Activated B cell treated with CpG ODN at 0.5 μM for 24 hours (primary cell): ENCODE data around the gene DMRTB1. TPM values are rescaled to one million over a fixed set of nuclear protein-coding genes. Genes with fewer than 3 reads are reported as not detected.

Source experiments
- ATAC-seq: fragments of 200-7000 bp; cut with Tn5 transposase; one replicate; pipeline ENCODE4 v1.10.0; 2021; ENCODE audit warnings: low read depth, mild to moderate bottlenecking, moderate library complexity
- CTCF ChIA-PET: fragments of 350-600 bp; sonication (Branson Sonifier 250); formaldehyde crosslinking; loops from one replicate; lab custom pipeline; 2021; ENCODE audit warnings: antibody characterized with exemption; lab: Charles Lee
- POLR2A ChIA-PET: fragments of 350-600 bp; sonication (Branson Sonifier 250); formaldehyde crosslinking; loops from one replicate; lab custom pipeline; 2021; ENCODE audit warnings: antibody characterized with exemption; lab: Charles Lee
- DNase-seq: peaks from one replicate; pipeline ENCODE4 v3.0.0; 2022
- H3K27ac Mint-ChIP-seq: one replicate; pipeline ENCODE4 v1.8.0; 2020; ENCODE audit warnings: mixed read lengths
- H3K27me3 Mint-ChIP-seq: one replicate; pipeline ENCODE4 v1.8.0; 2021; ENCODE audit warnings: mixed read lengths
- H3K36me3 Mint-ChIP-seq: one replicate; pipeline ENCODE4 v1.8.0; 2021; ENCODE audit warnings: low read depth, mixed read lengths
- H3K4me1 Mint-ChIP-seq: one replicate; pipeline ENCODE4 v1.8.0; 2021; ENCODE audit warnings: mixed read lengths
- H3K4me3 Mint-ChIP-seq: one replicate; pipeline ENCODE4 v1.8.0; 2020; ENCODE audit warnings: mild to moderate bottlenecking, mixed read lengths
- H3K9me3 Mint-ChIP-seq: one replicate; pipeline ENCODE4 v1.8.0; 2020; ENCODE audit warnings: mixed read lengths
- CTCF ChIP-seq: fragments of 200-600 bp; IDR thresholded peaks from one replicate; pipeline ENCODE4 v1.8.0; 2022; ENCODE audit warnings: antibody characterized with exemption, mild to moderate bottlenecking
- intact Hi-C: fragments of 100-400 bp; cut with micrococcal nuclease; formaldehyde crosslinking; loops from one replicate; pipeline ENCODE4 v1.15.1; 2024
- total RNA-seq: library from RNA; stranded (reverse); gene quantifications from 2 replicates; pipeline ENCODE4 v1.2.3, GENCODE V29; 2022

Gene DMRTB1
- total RNA-seq, 1 donor from 2014 or later: not detected

- Mint-ChIP-seq H3K9me3 (no peaks in the 10 kb centered on the region), H3K27ac (no peak overlapping the region), H3K4me3 (no peak overlapping the region), H3K4me1 (no peaks in the 10 kb centered on the region), H3K36me3 (no peaks in the 10 kb centered on the region), H3K27me3 (peaks cover 7% of the 10 kb centered on the region)
- CTCF ChIA-PET: no interaction called here
- no peak for DNase-seq
- POLR2A ChIA-PET: no interaction called here
- ATAC-seq: no peak
- no peak for TF ChIP-seq CTCF
- intact Hi-C loops: no loop called here
These were observed 16.5 kb downstream of the DMRTB1 start for GRCh38 chr1:53475664-53476063.

- no peak for TF ChIP-seq CTCF
- H3K27me3 Mint-ChIP-seq: peaks cover 7% of the 10 kb centered on the region
- no peak for ATAC-seq
- intact Hi-C loops: no loop called here
- DNase-seq: no peak
- no peak overlapping the region for H3K27ac Mint-ChIP-seq
- H3K4me1 Mint-ChIP-seq: no peaks in the 10 kb centered on the region
- H3K9me3 Mint-ChIP-seq: no peaks in the 10 kb centered on the region
- CTCF ChIA-PET: interaction anchor here (0.8 kb wide), 1 partner anchor 11 kb away, joined by 3 read pairs; no protein-coding TSS in a partner anchor
- H3K4me3 Mint-ChIP-seq: no peak overlapping the region
- H3K36me3 Mint-ChIP-seq: no peaks in the 10 kb centered on the region
- POLR2A ChIA-PET: no interaction called here
These were observed 17.4 kb downstream of the DMRTB1 start for GRCh38 chr1:53476579-53476978.

GRCh38 chr1:53477651-53478501 lies 18.7 kb downstream of the DMRTB1 start:
- no peak for TF ChIP-seq CTCF
- no peaks in the 10 kb centered on the region for H3K36me3 Mint-ChIP-seq
- intact Hi-C loops: no loop called here
- ChIA-PET CTCF (interaction anchor here (0.8 kb wide), 1 partner anchor 10 kb away, joined by 3 read pairs; no protein-coding TSS in a partner anchor), POLR2A (no interaction called here)
- H3K4me3 Mint-ChIP-seq: no peak overlapping the region
- no peaks in the 10 kb centered on the region for H3K9me3 Mint-ChIP-seq
- DNase-seq (no peak), ATAC-seq (no peak)
- H3K27me3 Mint-ChIP-seq: peaks cover 8% of the 10 kb centered on the region
- H3K27ac Mint-ChIP-seq: no peak overlapping the region
- no peaks in the 10 kb centered on the region for H3K4me1 Mint-ChIP-seq

GRCh38 chr1:53478502-53478818 lies 19.3 kb downstream of the DMRTB1 start:
- no peaks in the 10 kb centered on the region for H3K36me3 Mint-ChIP-seq
- POLR2A ChIA-PET: no interaction called here
- H3K4me1 Mint-ChIP-seq: no peaks in the 10 kb centered on the region
- H3K27me3 Mint-ChIP-seq: peaks cover 8% of the 10 kb centered on the region
- intact Hi-C loops: no loop called here
- DNase-seq (no peak), ATAC-seq (no peak)
- H3K4me3 Mint-ChIP-seq: no peak overlapping the region
- no peak overlapping the region for H3K27ac Mint-ChIP-seq
- CTCF ChIA-PET: no interaction called here
- no peak for TF ChIP-seq CTCF
- no peaks in the 10 kb centered on the region for H3K9me3 Mint-ChIP-seq

- POLR2A ChIA-PET: no interaction called here
- CTCF ChIA-PET: no interaction called here
- TF ChIP-seq CTCF: no peak
These were observed 21.5 kb downstream of the DMRTB1 start for GRCh38 chr1:53480678-53481077.

More at GRCh38 chr1:53480678-53481077, 21.5 kb downstream of the DMRTB1 start:
- intact Hi-C loops: no loop called here
- peaks cover 4% of the 10 kb centered on the region for H3K4me1 Mint-ChIP-seq
- no peaks in the 10 kb centered on the region for H3K9me3 Mint-ChIP-seq
- H3K27ac Mint-ChIP-seq: no peak overlapping the region
- ATAC-seq (no peak), DNase-seq (no peak)
- H3K27me3 Mint-ChIP-seq: peaks cover 17% of the 10 kb centered on the region
- H3K36me3 Mint-ChIP-seq: no peaks in the 10 kb centered on the region
- no peak overlapping the region for H3K4me3 Mint-ChIP-seq
